ENCODE results near the gene HK3.

- TF ChIP-seq, protein P1, sequence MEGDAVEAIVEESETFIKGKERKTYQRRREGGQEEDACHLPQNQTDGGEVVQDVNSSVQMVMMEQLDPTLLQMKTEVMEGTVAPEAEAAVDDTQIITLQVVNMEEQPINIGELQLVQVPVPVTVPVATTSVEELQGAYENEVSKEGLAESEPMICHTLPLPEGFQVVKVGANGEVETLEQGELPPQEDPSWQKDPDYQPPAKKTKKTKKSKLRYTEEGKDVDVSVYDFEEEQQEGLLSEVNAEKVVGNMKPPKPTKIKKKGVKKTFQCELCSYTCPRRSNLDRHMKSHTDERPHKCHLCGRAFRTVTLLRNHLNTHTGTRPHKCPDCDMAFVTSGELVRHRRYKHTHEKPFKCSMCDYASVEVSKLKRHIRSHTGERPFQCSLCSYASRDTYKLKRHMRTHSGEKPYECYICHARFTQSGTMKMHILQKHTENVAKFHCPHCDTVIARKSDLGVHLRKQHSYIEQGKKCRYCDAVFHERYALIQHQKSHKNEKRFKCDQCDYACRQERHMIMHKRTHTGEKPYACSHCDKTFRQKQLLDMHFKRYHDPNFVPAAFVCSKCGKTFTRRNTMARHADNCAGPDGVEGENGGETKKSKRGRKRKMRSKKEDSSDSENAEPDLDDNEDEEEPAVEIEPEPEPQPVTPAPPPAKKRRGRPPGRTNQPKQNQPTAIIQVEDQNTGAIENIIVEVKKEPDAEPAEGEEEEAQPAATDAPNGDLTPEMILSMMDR (optimal IDR thresholded peaks at IDR 0.05 in 1 of 3, IDR thresholded peaks at IDR 0.05 in 1 of 3, conservative IDR thresholded peaks at IDR 0.05 in 1 of 3; ENCODE audit: extremely low read depth in 1 of 3, insufficient read depth in 2 of 3, low read length in 3 of 3): no peak
- no peak for TF ChIP-seq EZH2 (IDR thresholded peaks at IDR 0.05; ENCODE audit: low read length)
These were observed 21.3 kb downstream of the HK3 start for GRCh38 chr5:176877793-176878331.

All from keratinocyte (primary cell).